ENCODE data around the gene ATP6V1B1.

The ATP6V1B1 gene

DNA sequence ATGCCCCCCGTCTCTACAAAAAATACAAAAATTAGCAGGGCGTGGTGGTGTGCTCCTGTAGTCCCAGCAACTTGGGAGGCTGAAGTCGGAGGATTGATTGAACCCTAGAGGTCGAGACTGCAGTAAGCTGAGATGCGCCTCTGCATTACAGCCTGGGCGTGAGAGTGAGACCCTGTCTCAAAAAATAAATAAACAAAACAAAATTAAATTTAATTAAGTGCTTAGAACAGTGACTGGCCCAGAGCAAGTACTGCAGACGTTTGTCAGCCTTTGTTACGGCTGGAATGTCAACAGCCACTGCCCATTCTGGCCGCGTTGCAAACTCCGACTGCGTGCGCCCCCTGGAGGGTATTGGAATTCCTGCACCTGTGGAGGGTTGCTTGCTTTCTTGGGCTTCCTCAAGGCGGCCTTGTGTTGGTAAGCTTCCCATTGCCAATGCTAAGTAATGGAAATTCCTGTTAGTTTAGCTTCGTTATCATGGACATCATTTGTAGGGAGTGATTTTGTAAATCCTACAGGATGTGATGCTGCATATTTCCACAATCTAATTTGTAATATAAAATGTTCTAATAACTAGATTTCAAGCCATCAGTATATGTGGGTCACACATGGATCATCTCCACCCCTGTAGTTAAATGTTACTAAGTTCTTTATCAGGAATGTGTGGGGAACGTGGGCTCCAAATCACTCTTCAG is 15.9 kb upstream of the ATP6V1B1 start:
- no peak for TF ChIP-seq CSDC2 (CRISPR knock-in tag; IDR thresholded peaks at IDR 0.05)
- TF ChIP-seq RARB (CRISPR knock-in tag; IDR thresholded peaks at IDR 0.05) = no peak
- TF ChIP-seq, protein P1, sequence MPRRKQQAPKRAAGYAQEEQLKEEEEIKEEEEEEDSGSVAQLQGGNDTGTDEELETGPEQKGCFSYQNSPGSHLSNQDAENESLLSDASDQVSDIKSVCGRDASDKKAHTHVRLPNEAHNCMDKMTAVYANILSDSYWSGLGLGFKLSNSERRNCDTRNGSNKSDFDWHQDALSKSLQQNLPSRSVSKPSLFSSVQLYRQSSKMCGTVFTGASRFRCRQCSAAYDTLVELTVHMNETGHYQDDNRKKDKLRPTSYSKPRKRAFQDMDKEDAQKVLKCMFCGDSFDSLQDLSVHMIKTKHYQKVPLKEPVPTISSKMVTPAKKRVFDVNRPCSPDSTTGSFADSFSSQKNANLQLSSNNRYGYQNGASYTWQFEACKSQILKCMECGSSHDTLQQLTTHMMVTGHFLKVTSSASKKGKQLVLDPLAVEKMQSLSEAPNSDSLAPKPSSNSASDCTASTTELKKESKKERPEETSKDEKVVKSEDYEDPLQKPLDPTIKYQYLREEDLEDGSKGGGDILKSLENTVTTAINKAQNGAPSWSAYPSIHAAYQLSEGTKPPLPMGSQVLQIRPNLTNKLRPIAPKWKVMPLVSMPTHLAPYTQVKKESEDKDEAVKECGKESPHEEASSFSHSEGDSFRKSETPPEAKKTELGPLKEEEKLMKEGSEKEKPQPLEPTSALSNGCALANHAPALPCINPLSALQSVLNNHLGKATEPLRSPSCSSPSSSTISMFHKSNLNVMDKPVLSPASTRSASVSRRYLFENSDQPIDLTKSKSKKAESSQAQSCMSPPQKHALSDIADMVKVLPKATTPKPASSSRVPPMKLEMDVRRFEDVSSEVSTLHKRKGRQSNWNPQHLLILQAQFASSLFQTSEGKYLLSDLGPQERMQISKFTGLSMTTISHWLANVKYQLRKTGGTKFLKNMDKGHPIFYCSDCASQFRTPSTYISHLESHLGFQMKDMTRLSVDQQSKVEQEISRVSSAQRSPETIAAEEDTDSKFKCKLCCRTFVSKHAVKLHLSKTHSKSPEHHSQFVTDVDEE (CRISPR knock-in tag; IDR thresholded peaks at IDR 0.05) = no peak
- no peak for TF ChIP-seq ZNF565 (CRISPR knock-in tag; conservative IDR thresholded peaks at IDR 0.05; ENCODE audit: low read depth)
- TF ChIP-seq OSR1 (CRISPR knock-in tag; IDR thresholded peaks at IDR 0.05) = no peak
- no peak for TF ChIP-seq BACH2 (CRISPR knock-in tag; IDR thresholded peaks at IDR 0.05; ENCODE audit: borderline replicate concordance)
- no peak for TF ChIP-seq GLIS3 (CRISPR knock-in tag; IDR thresholded peaks at IDR 0.05)
- no peak for TF ChIP-seq SNAI2 (CRISPR knock-in tag; IDR thresholded peaks at IDR 0.05)
- no peak for TF ChIP-seq ZC3H10 (CRISPR knock-in tag; IDR thresholded peaks at IDR 0.05)
- no peak for TF ChIP-seq ZNF8 (CRISPR knock-in tag; IDR thresholded peaks at IDR 0.05)
- TF ChIP-seq ZFP3 (CRISPR knock-in tag; IDR thresholded peaks at IDR 0.05) = no peak
- TF ChIP-seq, protein P2, sequence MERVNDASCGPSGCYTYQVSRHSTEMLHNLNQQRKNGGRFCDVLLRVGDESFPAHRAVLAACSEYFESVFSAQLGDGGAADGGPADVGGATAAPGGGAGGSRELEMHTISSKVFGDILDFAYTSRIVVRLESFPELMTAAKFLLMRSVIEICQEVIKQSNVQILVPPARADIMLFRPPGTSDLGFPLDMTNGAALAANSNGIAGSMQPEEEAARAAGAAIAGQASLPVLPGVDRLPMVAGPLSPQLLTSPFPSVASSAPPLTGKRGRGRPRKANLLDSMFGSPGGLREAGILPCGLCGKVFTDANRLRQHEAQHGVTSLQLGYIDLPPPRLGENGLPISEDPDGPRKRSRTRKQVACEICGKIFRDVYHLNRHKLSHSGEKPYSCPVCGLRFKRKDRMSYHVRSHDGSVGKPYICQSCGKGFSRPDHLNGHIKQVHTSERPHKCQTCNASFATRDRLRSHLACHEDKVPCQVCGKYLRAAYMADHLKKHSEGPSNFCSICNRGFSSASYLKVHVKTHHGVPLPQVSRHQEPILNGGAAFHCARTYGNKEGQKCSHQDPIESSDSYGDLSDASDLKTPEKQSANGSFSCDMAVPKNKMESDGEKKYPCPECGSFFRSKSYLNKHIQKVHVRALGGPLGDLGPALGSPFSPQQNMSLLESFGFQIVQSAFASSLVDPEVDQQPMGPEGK (CRISPR knock-in tag; IDR thresholded peaks at IDR 0.05; ENCODE audit: borderline replicate concordance) = no peak
- no peak for TF ChIP-seq TCF4 (CRISPR knock-in tag; IDR thresholded peaks at IDR 0.05; ENCODE audit: borderline replicate concordance)
- TF ChIP-seq, protein P3, sequence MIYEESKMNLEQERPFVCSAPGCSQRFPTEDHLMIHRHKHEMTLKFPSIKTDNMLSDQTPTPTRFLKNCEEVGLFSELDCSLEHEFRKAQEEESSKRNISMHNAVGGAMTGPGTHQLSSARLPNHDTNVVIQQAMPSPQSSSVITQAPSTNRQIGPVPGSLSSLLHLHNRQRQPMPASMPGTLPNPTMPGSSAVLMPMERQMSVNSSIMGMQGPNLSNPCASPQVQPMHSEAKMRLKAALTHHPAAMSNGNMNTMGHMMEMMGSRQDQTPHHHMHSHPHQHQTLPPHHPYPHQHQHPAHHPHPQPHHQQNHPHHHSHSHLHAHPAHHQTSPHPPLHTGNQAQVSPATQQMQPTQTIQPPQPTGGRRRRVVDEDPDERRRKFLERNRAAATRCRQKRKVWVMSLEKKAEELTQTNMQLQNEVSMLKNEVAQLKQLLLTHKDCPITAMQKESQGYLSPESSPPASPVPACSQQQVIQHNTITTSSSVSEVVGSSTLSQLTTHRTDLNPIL (CRISPR knock-in tag; IDR thresholded peaks at IDR 0.05; ENCODE audit: low read depth) = no peak
- no peak for TF ChIP-seq TOX (CRISPR knock-in tag; IDR thresholded peaks at IDR 0.05; ENCODE audit: borderline replicate concordance)
- TF ChIP-seq ZFP30 (CRISPR knock-in tag; IDR thresholded peaks at IDR 0.05) = no peak
- ATAC-seq = peak; percentile 98

DNA sequence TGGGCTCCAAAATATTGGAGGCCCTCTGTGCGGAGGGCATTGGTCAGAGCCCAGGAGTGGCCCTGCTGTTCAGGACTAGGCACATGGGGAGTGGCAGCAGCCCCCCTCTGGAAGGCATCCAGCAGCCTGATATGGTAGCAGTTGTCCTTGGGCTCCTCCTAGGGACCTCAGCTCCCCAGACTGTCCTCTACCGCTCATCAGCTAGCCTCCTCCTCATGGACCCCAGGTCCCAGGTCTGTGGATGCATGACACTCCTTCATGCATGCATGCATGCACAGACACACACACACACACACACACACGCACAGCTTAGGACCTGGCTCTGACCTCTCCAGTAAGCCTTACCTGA is 15.4 kb upstream of the ATP6V1B1 start:
- ATAC-seq = no peak
- no peak for TF ChIP-seq ZNF70 (CRISPR knock-in tag; IDR thresholded peaks at IDR 0.05)
- TF ChIP-seq, protein P2 (CRISPR knock-in tag; IDR thresholded peaks at IDR 0.05; ENCODE audit: borderline replicate concordance) = no peak
- TF ChIP-seq, protein P4, sequence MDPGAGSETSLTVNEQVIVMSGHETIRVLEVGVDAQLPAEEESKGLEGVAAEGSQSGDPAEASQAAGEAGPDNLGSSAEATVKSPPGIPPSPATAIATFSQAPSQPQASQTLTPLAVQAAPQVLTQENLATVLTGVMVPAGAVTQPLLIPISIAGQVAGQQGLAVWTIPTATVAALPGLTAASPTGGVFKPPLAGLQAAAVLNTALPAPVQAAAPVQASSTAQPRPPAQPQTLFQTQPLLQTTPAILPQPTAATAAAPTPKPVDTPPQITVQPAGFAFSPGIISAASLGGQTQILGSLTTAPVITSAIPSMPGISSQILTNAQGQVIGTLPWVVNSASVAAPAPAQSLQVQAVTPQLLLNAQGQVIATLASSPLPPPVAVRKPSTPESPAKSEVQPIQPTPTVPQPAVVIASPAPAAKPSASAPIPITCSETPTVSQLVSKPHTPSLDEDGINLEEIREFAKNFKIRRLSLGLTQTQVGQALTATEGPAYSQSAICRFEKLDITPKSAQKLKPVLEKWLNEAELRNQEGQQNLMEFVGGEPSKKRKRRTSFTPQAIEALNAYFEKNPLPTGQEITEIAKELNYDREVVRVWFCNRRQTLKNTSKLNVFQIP (CRISPR knock-in tag; IDR thresholded peaks at IDR 0.05; ENCODE audit: borderline replicate concordance, low read depth) = no peak

DNA sequence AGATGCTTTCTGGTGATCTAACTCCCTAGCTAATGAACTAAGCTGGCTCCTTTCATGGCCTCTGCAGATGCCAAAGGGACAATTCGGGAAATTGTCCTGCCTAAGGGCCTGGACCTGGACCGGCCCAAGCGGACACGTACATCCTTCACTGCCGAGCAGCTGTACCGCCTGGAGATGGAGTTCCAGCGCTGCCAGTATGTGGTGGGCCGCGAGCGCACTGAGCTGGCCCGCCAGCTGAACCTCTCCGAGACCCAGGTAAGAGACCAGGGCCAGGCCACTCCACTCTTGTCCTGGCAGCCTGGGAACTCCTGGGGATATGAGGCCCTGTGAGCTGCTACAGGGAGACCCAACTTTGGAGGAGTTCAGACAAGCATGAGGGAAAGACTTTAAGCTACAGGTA is 14.7 kb upstream of the ATP6V1B1 start:
- ATAC-seq = no peak
- TF ChIP-seq TCF4 (CRISPR knock-in tag; IDR thresholded peaks at IDR 0.05; ENCODE audit: borderline replicate concordance) = no peak
- no peak for TF ChIP-seq ZNF70 (CRISPR knock-in tag; IDR thresholded peaks at IDR 0.05)
- no peak for TF ChIP-seq PPARA (CRISPR knock-in tag; IDR thresholded peaks at IDR 0.05; ENCODE audit: borderline replicate concordance)
- no peak for TF ChIP-seq ZFP3 (CRISPR knock-in tag; IDR thresholded peaks at IDR 0.05)
- no peak for TF ChIP-seq BACH2 (CRISPR knock-in tag; IDR thresholded peaks at IDR 0.05; ENCODE audit: borderline replicate concordance)
- TF ChIP-seq ZNF8 (CRISPR knock-in tag; IDR thresholded peaks at IDR 0.05) = no peak
- no peak for TF ChIP-seq SNAI2 (CRISPR knock-in tag; IDR thresholded peaks at IDR 0.05)
